Activated T-cell treated with anti-CD3 and anti-CD28 coated beads, Interleukin-2, amount 50 U/mL, for 4 hours (primary cell): ENCODE data around the gene CDKL1. TPM values are rescaled to one million over a fixed set of nuclear protein-coding genes. Genes with fewer than 3 reads are reported as not detected.

Experiments used
- total RNA-seq, 3 donors: library from RNA; stranded (reverse); gene quantifications; one replicate each; pipeline ENCODE4 v1.2.1, GENCODE V29; 2021

Gene CDKL1
- total RNA-seq, 3 donors from 2014 or later = 4.7 to 7.4 (median 7.2) TPM

Other genes starting within 250 kb of the CDKL1 start
- 10 to 100 TPM in 1 of 3 donors, 1 to 10 TPM in 2; 6.6 to 11.2 (median 8.3) TPM for gene SOS2, start 165.3 kb downstream of the CDKL1 start, total RNA-seq
- gene L2HGDH, start 84.7 kb downstream of the CDKL1 start, total RNA-seq = 10 to 100 TPM in 2 of 3 donors, 1 to 10 TPM in 1; 9.5 to 13.3 (median 12.7) TPM
- gene DMAC2L, start 84.6 kb downstream of the CDKL1 start, total RNA-seq = 10 to 100 TPM; 10.8 to 20.0 (median 17.1) TPM
- gene MAP4K5, start 135.7 kb upstream of the CDKL1 start, total RNA-seq = 10 to 100 TPM; 47.3 to 55.1 (median 48.5) TPM
- under 1 TPM; 0.37 to 0.79 (median 0.43) TPM for gene ATL1, start 163.3 kb upstream of the CDKL1 start, total RNA-seq